Neuronal stem cell (in vitro differentiated cells): Measurements from ENCODE around the gene UNC13B.
"Not testable (repeated sequence)": the region's sequence is repeated elsewhere in the genome, so short reads cannot be mapped to it uniquely, and the experiment has no call there.

Experiments used
- DNase-seq: peaks from one replicate; pipeline ENCODE4 v3.0.0-alpha.2; 2013; ENCODE audit warnings: low spot score
- H2AFZ ChIP-seq: one replicate; pipeline ENCODE4 v1.6.1; 2013; ENCODE audit warnings: mild to moderate bottlenecking, low read length, inconsistent platforms
- H2AK5ac ChIP-seq: 2 replicates; pipeline ENCODE4 v1.6.1; 2013; ENCODE audit warnings: low read depth, mild to moderate bottlenecking, inconsistent platforms, low read length, moderate library complexity, mixed read lengths
- H2BK120ac ChIP-seq: 2 replicates; pipeline ENCODE4 v1.6.1; 2013; ENCODE audit warnings: low read depth, mild to moderate bottlenecking, inconsistent platforms, low read length, moderate library complexity, mixed read lengths
- H2BK12ac ChIP-seq: one replicate; pipeline ENCODE4 v1.6.1; 2013; ENCODE audit warnings: low read length, inconsistent platforms
- H2BK15ac ChIP-seq: 2 replicates; pipeline ENCODE4 v1.6.1; 2013; ENCODE audit warnings: mild to moderate bottlenecking, low read length, inconsistent platforms, mixed read lengths
- H2BK5ac ChIP-seq: one replicate; pipeline ENCODE4 v1.6.1; 2013; ENCODE audit warnings: inconsistent platforms, mild to moderate bottlenecking, low read length, moderate library complexity
- H3K14ac ChIP-seq: one replicate; pipeline ENCODE4 v1.6.1; 2013; ENCODE audit warnings: low read length, inconsistent platforms
- H3K18ac ChIP-seq: 2 replicates; pipeline ENCODE4 v1.6.1; 2013; ENCODE audit warnings: low read length, inconsistent platforms
- H3K23ac ChIP-seq: 2 replicates; pipeline ENCODE4 v1.6.1; 2013; ENCODE audit warnings: low read depth, mild to moderate bottlenecking, mixed read lengths, low read length, inconsistent platforms; ENCODE audit not compliant: poor library complexity
- H3K27ac ChIP-seq: replicated peaks from 3 replicates; pipeline ENCODE4 v1.5.1; 2013; ENCODE audit warnings: low read length, inconsistent platforms
- H3K27me3 ChIP-seq, 3 experiments: 2 replicates each; pipeline ENCODE4 v1.6.1; 2013; ENCODE audit warnings: low read length in 3 of 3, mild to moderate bottlenecking in 2 of 3, inconsistent platforms in 1 of 3, low read depth in 1 of 3, mixed read lengths in 1 of 3, moderate library complexity in 1 of 3; ENCODE audit not compliant: control insufficient read depth in 3 of 3, insufficient read depth in 3 of 3
- H3K36me3 ChIP-seq, 2 donors: replicated peaks in 1 of 2; 2 replicates each; pipeline ENCODE4 v1.6.1; 2013; ENCODE audit warnings: low read length in 2 of 2; ENCODE audit not compliant: control insufficient read depth in 2 of 2, insufficient read depth in 2 of 2
- H3K4ac ChIP-seq: 2 replicates; pipeline ENCODE4 v1.6.1; 2013; ENCODE audit warnings: inconsistent platforms, mild to moderate bottlenecking, low read length, moderate library complexity
- H3K4me1 ChIP-seq, 2 donors: 1 replicate in 1 of 2; 2 replicates in 1 of 2; pipeline ENCODE4 v1.6.1; 2013; ENCODE audit warnings: low read length in 2 of 2, low read depth in 1 of 2; ENCODE audit not compliant: control insufficient read depth in 2 of 2, insufficient read depth in 1 of 2
- H3K4me2 ChIP-seq: one replicate; pipeline ENCODE4 v1.6.1; 2013; ENCODE audit warnings: mild to moderate bottlenecking, low read length, inconsistent platforms; ENCODE audit not compliant: insufficient read depth, poor library complexity, severe bottlenecking
- H3K4me3 ChIP-seq, 2 donors: 2 replicates each; pipeline ENCODE4 v1.5.1; 2013; ENCODE audit warnings: low read length in 2 of 2, mild to moderate bottlenecking in 2 of 2, inconsistent platforms in 1 of 2, moderate library complexity in 1 of 2
- H3K79me1 ChIP-seq: one replicate; pipeline ENCODE4 v1.6.1; 2013; ENCODE audit warnings: low read depth, mild to moderate bottlenecking, inconsistent platforms, low read length, moderate library complexity
- H3K9ac ChIP-seq: one replicate; pipeline ENCODE4 v1.6.1; 2013; ENCODE audit warnings: mild to moderate bottlenecking, low read depth, low read length, inconsistent platforms; ENCODE audit not compliant: poor library complexity
- H3K9me3 ChIP-seq, 2 donors: replicated peaks in 1 of 2; 2 replicates each; pipeline versions ENCODE3 to v1.6.1; 2013; ENCODE audit warnings: low read length in 2 of 2, mild to moderate bottlenecking in 2 of 2, inconsistent platforms in 1 of 2, low read depth in 1 of 2, mixed read lengths in 1 of 2, moderate library complexity in 1 of 2; ENCODE audit not compliant: control insufficient read depth in 2 of 2, insufficient read depth in 1 of 2
- H4K8ac ChIP-seq: one replicate; pipeline ENCODE4 v1.6.1; 2013; ENCODE audit warnings: low read depth, mild to moderate bottlenecking, inconsistent platforms, low read length, moderate library complexity
- H4K91ac ChIP-seq: one replicate; pipeline ENCODE4 v1.6.1; 2013; ENCODE audit warnings: low read length, low read depth, mild to moderate bottlenecking, inconsistent platforms; ENCODE audit not compliant: poor library complexity
- WGBS, 2 donors: extraction: QIAGEN DNeasy Blood & Tissue Kit; methylation state at CpG; one replicate each; pipeline ENCODE4 v1.1.7; 2013; ENCODE audit warnings: missing lambda C conversion rate in 2 of 2, mixed read lengths in 1 of 2; ENCODE audit not compliant: insufficient read length in 2 of 2, insufficient replicate concordance in 1 of 2; ENCODE audit errors: extremely low coverage in 2 of 2; 5-methylcytosine and 5-hydroxymethylcytosine counted together

The UNC13B gene

DNA sequence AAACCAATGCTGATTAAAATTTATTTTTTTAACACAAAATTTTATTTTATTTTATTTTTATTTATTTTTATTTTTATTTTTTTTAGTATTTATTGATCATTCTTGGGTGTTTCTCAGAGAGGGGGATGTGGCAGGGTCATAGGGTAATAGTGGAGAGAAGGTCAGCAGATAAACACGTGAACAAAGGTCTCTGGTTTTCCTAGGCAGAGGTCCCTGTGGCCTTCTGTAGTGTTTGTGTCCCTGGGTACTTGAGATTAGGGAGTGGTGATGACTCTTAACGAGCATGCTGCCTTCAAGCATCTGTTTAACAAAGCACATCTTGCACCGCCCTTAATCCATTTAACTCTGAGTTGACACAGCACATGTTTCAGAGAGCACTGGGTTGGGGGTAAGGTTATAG, 20.6 kb downstream of the UNC13B start:
- DNase-seq, H3K18ac ChIP-seq, H3K9ac ChIP-seq, H3K23ac ChIP-seq, H3K79me1 ChIP-seq, H2BK12ac ChIP-seq, H4K91ac ChIP-seq, H3K4me3 ChIP-seq, H3K27ac ChIP-seq, H3K4ac ChIP-seq, H3K14ac ChIP-seq, H3K27me3 ChIP-seq, H2AK5ac ChIP-seq, H2BK15ac ChIP-seq, H2AFZ ChIP-seq, H4K8ac ChIP-seq, H3K4me1 ChIP-seq, H3K4me2 ChIP-seq, H2BK5ac ChIP-seq, H2BK120ac ChIP-seq, H3K36me3 ChIP-seq: not testable (repeated sequence)
- WGBS, 2 donors, result no CpG with 5 or more reads among the region's 3 CpGs
- peaks cover 7 to 21% of the 10 kb centered on the region in 2 donors for H3K9me3 ChIP-seq

DNA sequence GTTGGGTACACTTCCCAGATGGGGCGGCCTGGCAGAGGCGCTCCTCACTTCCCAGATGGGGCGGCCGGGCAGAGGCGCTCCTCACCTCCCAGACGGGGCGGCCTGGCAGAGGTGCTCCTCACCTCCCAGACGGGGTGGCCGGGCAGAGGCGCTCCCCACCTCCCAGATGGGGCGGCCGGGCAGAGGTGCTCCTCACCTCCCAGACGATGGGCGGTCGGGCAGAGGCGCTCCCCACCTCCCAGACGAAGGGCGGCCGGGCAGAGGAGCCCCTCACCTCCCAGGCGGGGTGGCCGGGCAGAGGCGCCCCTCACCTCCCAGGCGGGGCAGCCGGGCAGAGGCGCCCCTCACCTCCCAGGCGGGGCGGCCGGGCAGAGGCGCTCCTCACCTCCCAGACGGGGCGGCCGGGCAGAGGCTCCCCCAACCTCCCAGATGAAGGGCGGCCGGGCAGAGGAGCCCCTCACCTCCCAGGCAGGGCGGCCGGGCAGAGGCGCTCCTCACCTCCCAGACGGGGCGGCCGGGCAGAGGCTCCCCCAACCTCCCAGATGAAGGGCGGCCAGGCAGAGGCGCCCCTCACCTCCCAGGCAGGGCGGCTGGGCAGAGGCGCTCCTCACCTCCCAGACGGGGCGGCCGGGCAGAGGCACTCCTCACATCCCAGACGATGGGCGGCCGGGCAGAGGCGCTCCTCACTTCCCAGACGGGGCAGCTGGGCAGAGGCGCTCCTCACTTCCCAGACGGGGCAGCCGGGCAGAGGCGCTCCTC, 21.4 kb downstream of the UNC13B start:
- H3K27me3 ChIP-seq, H4K91ac ChIP-seq, H3K4me1 ChIP-seq, H2BK15ac ChIP-seq, H2AK5ac ChIP-seq, H2AFZ ChIP-seq, H3K79me1 ChIP-seq, H2BK120ac ChIP-seq, H3K14ac ChIP-seq, DNase-seq, H3K4me3 ChIP-seq, H2BK12ac ChIP-seq, H3K18ac ChIP-seq, H3K4ac ChIP-seq, H3K9ac ChIP-seq, H3K27ac ChIP-seq, H3K4me2 ChIP-seq, H3K36me3 ChIP-seq, H3K23ac ChIP-seq, H2BK5ac ChIP-seq, H4K8ac ChIP-seq: not testable (repeated sequence)
- no CpG with 5 or more reads among the region's 56 CpGs for WGBS, 2 donors
- H3K9me3 ChIP-seq, result peaks cover 7 to 21% of the 10 kb centered on the region in 2 donors

DNA sequence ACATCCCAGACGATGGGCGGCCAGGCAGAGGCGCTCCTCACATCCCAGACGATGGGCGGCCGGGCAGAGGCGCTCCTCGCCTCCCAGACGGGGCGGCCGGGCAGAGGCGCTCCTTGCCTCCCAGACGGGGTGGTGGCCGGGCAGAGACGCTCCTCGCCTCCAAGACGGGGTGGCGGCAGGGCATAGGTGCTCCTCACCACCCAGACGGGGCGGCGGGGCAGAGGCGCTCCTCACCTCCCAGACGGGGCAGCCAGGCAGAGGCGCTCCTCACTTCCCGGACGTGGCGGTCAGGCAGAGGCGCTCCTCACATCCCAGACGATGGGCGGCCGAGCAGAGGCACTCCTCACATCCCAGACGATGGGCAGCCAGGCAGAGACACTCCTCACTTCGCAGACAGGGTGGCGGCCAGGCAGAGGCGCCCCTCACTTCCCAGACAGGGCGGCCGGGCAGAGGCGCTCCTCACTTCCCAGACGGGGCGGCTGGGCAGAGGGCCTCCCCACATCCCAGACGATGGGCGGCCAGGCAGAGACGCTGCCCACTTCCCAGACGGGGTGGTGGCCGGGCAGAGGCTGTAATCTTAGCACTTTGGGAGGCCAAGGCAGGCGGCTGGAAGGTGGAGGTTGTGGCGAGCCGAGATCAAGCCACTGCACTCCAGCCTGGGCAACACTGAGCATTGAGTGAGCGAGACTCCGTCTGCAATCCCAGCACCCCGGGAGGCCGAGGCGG, 22.1 kb downstream of the UNC13B start:
- H2AFZ ChIP-seq, H3K18ac ChIP-seq, H3K4me3 ChIP-seq, H3K4me2 ChIP-seq, H3K4me1 ChIP-seq, H3K23ac ChIP-seq, H2BK15ac ChIP-seq, H3K27me3 ChIP-seq, H4K91ac ChIP-seq, H3K36me3 ChIP-seq, H3K14ac ChIP-seq, H2AK5ac ChIP-seq, H3K4ac ChIP-seq, H3K27ac ChIP-seq, H2BK12ac ChIP-seq, H2BK5ac ChIP-seq, H3K9ac ChIP-seq, H4K8ac ChIP-seq, H3K79me1 ChIP-seq, DNase-seq, H2BK120ac ChIP-seq: not testable (repeated sequence)
- H3K9me3 ChIP-seq, result peaks cover 7 to 21% of the 10 kb centered on the region in 2 donors
- WGBS, 2 donors, result no CpG with 5 or more reads among the region's 53 CpGs

DNA sequence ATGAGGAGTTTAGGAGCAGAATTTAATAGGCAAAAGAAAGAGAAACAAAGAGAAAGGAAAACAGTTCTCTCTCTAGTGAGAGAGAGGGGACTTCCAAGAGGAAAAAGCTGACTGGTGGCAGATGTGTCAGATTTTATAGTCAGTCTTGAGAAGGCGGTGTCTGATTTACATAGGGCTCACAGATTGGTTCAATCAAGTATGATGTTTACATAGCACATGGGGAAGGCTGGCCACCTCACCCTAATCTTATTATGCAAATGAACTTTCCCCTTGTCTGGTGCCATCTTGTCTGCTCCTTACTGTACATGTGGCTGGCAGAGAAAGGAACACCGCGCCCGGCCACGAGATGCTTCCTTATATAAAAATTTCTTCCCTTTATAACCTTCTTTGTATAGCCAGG, 24.7 kb downstream of the UNC13B start:
- no peak overlapping the region for H3K18ac ChIP-seq
- H3K4me1 ChIP-seq, result no peaks in the 10 kb centered on the region
- no peak overlapping the region for H2BK12ac ChIP-seq
- no peak overlapping the region for H3K9ac ChIP-seq
- H2AFZ ChIP-seq, result no peak overlapping the region
- H4K91ac ChIP-seq, result no peak overlapping the region
- no peak overlapping the region for H3K4me3 ChIP-seq
- H2BK15ac ChIP-seq, result no peak overlapping the region
- no peak overlapping the region for H2AK5ac ChIP-seq
- no peak overlapping the region for H2BK120ac ChIP-seq
- no peak overlapping the region for H2BK5ac ChIP-seq
- WGBS, 2 donors, result no CpG with 5 or more reads among the region's 5 CpGs
- no peak overlapping the region for H3K4me2 ChIP-seq
- no peak overlapping the region for H3K14ac ChIP-seq
- H4K8ac ChIP-seq, result no peak overlapping the region
- no peaks in the 10 kb centered on the region for H3K79me1 ChIP-seq
- DNase-seq, result no peak
- H3K4ac ChIP-seq, result no peak overlapping the region
- H3K23ac ChIP-seq, result no peak overlapping the region
- H3K9me3 ChIP-seq, result peaks cover 7 to 23% of the 10 kb centered on the region in 2 donors
- no peak overlapping the region for H3K27ac ChIP-seq
- no peaks in the 10 kb centered on the region for H3K27me3 ChIP-seq
- peaks cover 0 to 3% of the 10 kb centered on the region in 2 donors for H3K36me3 ChIP-seq
